ENCODE data around the gene RTP2.

GRCh38 chr3:187737368-187738070, 35.2 kb upstream of the RTP2 start:
- no peak for TF ChIP-seq ATF2 (tag by site-specific recombination; IDR thresholded peaks at IDR 0.05; ENCODE audit: low read depth)
- no peak for TF ChIP-seq CTCF (tag by site-specific recombination; IDR thresholded peaks at IDR 0.05)
- no peak for TF ChIP-seq ZNF558 (tag by site-specific recombination; IDR thresholded peaks at IDR 0.05)
- TF ChIP-seq, protein P1, sequence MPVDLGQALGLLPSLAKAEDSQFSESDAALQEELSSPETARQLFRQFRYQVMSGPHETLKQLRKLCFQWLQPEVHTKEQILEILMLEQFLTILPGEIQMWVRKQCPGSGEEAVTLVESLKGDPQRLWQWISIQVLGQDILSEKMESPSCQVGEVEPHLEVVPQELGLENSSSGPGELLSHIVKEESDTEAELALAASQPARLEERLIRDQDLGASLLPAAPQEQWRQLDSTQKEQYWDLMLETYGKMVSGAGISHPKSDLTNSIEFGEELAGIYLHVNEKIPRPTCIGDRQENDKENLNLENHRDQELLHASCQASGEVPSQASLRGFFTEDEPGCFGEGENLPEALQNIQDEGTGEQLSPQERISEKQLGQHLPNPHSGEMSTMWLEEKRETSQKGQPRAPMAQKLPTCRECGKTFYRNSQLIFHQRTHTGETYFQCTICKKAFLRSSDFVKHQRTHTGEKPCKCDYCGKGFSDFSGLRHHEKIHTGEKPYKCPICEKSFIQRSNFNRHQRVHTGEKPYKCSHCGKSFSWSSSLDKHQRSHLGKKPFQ (tag by site-specific recombination; IDR thresholded peaks at IDR 0.05), result no peak
- TF ChIP-seq YY1 (tag by site-specific recombination; IDR thresholded peaks at IDR 0.05), result no peak
- TF ChIP-seq, protein P2, sequence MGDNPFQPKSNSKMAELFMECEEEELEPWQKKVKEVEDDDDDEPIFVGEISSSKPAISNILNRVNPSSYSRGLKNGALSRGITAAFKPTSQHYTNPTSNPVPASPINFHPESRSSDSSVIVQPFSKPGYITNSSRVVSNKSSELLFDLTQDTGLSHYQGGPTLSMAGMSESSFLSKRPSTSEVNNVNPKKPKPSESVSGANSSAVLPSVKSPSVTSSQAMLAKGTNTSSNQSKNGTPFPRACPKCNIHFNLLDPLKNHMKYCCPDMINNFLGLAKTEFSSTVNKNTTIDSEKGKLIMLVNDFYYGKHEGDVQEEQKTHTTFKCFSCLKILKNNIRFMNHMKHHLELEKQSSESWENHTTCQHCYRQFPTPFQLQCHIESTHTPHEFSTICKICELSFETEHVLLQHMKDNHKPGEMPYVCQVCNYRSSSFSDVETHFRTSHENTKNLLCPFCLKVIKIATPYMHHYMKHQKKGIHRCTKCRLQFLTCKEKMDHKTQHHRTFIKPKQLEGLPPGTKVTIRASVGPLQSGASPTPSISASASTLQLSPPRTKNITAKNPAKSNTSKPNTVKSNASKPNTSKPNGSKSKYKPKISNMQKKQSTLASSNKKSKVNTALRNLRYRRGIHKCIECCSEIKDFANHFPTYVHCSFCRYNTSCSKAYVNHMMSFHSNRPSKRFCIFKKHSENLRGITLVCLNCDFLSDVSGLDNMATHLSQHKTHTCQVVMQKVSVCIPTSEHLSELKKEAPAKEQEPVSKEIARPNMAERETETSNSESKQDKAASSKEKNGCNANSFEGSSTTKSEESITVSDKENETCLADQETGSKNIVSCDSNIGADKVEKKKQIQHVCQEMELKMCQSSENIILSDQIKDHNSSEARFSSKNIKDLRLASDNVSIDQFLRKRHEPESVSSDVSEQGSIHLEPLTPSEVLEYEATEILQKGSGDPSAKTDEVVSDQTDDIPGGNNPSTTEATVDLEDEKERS (tag by site-specific recombination; IDR thresholded peaks at IDR 0.05), result no peak
